Subcutaneous abdominal adipose tissue (tissue), 5 donors: ENCODE data around the gene LAD1.

Experiments used
- H3K27ac ChIP-seq: one replicate; pipeline ENCODE4 v1.7.0; 2013; ENCODE audit warnings: low read depth, mild to moderate bottlenecking, inconsistent platforms, low read length, moderate library complexity
- H3K27me3 ChIP-seq, 5 donors: one replicate each; pipeline ENCODE4 v1.7.0; 2013; ENCODE audit warnings: low read length in 5 of 5, inconsistent platforms in 1 of 5; ENCODE audit not compliant: control insufficient read depth in 5 of 5, insufficient read depth in 4 of 5
- H3K36me3 ChIP-seq, 5 donors: one replicate each; pipeline ENCODE4 v1.7.0; 2013; ENCODE audit warnings: low read length in 5 of 5; ENCODE audit not compliant: control insufficient read depth in 5 of 5, insufficient read depth in 5 of 5
- H3K4me1 ChIP-seq, 5 donors: one replicate each; pipeline ENCODE4 v1.7.0; 2013; ENCODE audit warnings: low read length in 5 of 5, mild to moderate bottlenecking in 3 of 5, moderate library complexity in 1 of 5; ENCODE audit not compliant: control insufficient read depth in 5 of 5, insufficient read depth in 5 of 5
- H3K4me3 ChIP-seq, 5 donors: one replicate each; pipeline ENCODE4 v1.7.0; 2013; ENCODE audit warnings: low read length in 5 of 5, low read depth in 1 of 5
- H3K9ac ChIP-seq, 5 donors: one replicate each; pipeline ENCODE4 v1.7.0; 2013; ENCODE audit warnings: low read length in 5 of 5, mild to moderate bottlenecking in 4 of 5, moderate library complexity in 3 of 5
- H3K9me3 ChIP-seq, 5 donors: one replicate each; pipeline ENCODE4 v1.7.0; 2013; ENCODE audit warnings: low read length in 5 of 5; ENCODE audit not compliant: control insufficient read depth in 5 of 5
- donor health status: healthy.
- donor health status: healthy.
- donor health status: healthy.
- donor health status: healthy.
- donor health status: healthy.

The LAD1 gene

DNA sequence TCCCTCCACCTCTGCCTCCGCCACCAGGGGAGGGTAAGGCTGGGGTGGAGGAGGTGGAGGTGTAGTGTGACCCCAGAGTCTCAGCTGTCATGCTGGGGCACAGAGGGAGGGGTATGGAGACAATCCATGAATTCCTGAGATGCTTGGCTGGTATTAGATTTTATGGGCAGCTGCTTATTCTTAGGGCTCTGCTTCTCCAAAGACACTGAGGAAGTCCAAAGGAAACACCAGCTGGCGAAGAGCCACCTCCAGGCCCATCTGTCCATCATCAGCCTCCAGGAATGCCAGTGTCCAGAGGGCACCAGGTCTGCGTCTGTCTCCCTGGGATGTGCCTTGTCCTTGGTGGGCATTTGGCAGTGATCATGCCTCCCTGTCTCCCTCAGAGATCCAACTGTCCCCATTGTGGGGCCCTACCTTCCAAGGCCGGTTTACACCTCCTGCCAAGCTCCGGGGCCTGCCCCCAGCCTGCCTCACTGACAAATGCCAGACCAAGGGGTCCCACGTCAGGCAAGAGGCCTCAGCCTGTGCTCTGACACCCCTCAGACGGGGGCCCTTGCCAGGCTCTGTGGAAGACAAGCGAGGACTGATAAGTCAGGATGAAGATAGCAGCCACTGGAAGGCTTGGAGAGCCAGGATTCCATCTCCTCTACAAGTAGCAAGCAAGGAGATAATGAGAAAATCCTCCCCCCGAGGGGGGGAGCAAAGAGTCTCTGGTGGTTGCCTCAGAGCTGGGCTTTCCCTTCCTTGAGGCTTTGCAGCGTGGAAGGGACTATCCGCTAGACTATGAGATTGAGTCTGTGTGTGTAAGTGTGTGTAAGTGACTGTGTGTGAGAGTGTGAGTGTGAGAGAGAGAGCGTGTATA is 20.9 kb upstream of the LAD1 start:
- no peak overlapping the region for H3K27ac ChIP-seq
- no peak overlapping the region for H3K9ac ChIP-seq
- peaks cover 0 to 8% (median 0%) of the 10 kb centered on the region in 5 donors for H3K9me3 ChIP-seq
- H3K4me1 ChIP-seq, result no peaks in the 10 kb centered on the region
- H3K36me3 ChIP-seq, result no peaks in the 10 kb centered on the region
- peaks cover 0 to 7% (median 0%) of the 10 kb centered on the region in 5 donors for H3K27me3 ChIP-seq
- H3K4me3 ChIP-seq, result no peak overlapping the region

GRCh38 chr1:201419256-201419655 is 20.1 kb upstream of the LAD1 start:
- H3K27me3 ChIP-seq, result peaks cover 0 to 7% (median 0%) of the 10 kb centered on the region in 5 donors
- no peak overlapping the region for H3K4me3 ChIP-seq
- H3K9me3 ChIP-seq, result peaks cover 0 to 4% (median 0%) of the 10 kb centered on the region in 5 donors
- H3K27ac ChIP-seq, result no peak overlapping the region
- H3K36me3 ChIP-seq, result no peaks in the 10 kb centered on the region
- H3K9ac ChIP-seq, result no peak overlapping the region
- no peaks in the 10 kb centered on the region for H3K4me1 ChIP-seq

GRCh38 chr1:201418461-201418860 is 19.3 kb upstream of the LAD1 start:
- no peak overlapping the region for H3K4me3 ChIP-seq
- no peak overlapping the region for H3K27ac ChIP-seq
- H3K36me3 ChIP-seq, result no peaks in the 10 kb centered on the region
- H3K4me1 ChIP-seq, result no peaks in the 10 kb centered on the region
- peaks cover 0 to 7% (median 0%) of the 10 kb centered on the region in 5 donors for H3K27me3 ChIP-seq
- H3K9me3 ChIP-seq, result no peaks in the 10 kb centered on the region
- no peak overlapping the region for H3K9ac ChIP-seq

GRCh38 chr1:201414051-201414738 is 15.1 kb upstream of the LAD1 start:
- no peaks in the 10 kb centered on the region for H3K9me3 ChIP-seq
- H3K36me3 ChIP-seq, result no peaks in the 10 kb centered on the region
- no peaks in the 10 kb centered on the region for H3K4me1 ChIP-seq
- no peak overlapping the region for H3K4me3 ChIP-seq
- no peak overlapping the region for H3K27ac ChIP-seq
- H3K9ac ChIP-seq, result no peak overlapping the region
- H3K27me3 ChIP-seq, result peaks cover 0 to 5% (median 4%) of the 10 kb centered on the region in 5 donors

- Histone ChIP-seq H3K27me3 (peaks cover 0 to 10% (median 3%) of the 10 kb centered on the region in 5 donors), H3K27ac (no peak overlapping the region), H3K9ac (no peak overlapping the region), H3K36me3 (no peaks in the 10 kb centered on the region), H3K4me1 (peaks cover 0 to 6% (median 4%) of the 10 kb centered on the region in 5 donors), H3K4me3 (no peak overlapping the region), H3K9me3 (no peaks in the 10 kb centered on the region)
Measured at GRCh38 chr1:201411292-201411691, 12.2 kb upstream of the LAD1 start.

DNA sequence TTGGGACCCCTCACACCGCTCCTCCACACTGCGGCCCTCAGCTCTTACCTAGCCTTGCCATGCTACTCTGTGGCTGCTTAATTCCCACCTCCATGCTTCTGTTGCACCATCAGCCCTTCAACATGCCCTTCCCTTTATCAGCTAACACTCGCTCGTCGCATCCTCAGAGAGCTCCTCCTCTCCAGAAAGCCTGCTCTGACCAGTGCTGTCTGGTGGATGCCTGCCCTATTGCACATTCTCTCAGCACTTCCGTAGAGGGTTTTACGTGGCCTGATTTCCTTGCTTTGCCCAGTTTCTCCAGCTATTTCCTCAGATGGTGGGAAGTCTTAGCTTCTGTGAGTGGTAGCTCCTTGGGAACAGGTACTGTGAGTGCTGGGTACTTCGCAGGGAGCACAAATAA is 10.3 kb upstream of the LAD1 start:
- Histone ChIP-seq H3K27me3 (peaks cover 0 to 7% (median 4%) of the 10 kb centered on the region in 5 donors), H3K4me3 (no peak overlapping the region), H3K9ac (no peak overlapping the region), H3K4me1 (peaks cover 0 to 6% (median 4%) of the 10 kb centered on the region in 5 donors), H3K9me3 (no peaks in the 10 kb centered on the region), H3K27ac (no peak overlapping the region), H3K36me3 (no peaks in the 10 kb centered on the region)

DNA sequence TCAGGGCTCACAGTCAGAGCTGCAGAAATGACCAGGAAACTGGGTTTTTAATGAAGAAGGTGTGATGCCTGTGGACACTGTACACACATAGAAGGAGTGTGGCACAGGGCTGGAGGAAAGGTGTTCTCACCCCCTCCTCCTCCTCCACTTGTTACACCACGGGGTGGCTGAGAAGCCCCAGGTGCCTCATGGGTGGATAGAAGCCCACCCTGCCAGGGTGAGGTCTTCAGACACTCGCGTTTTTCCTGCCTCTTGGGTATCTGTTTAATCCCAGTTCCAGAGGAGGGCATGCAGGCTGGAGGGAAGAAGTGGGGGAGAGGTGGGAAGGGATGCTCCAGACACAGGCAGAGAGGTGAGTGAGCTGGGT is 9.7 kb upstream of the LAD1 start:
- peaks cover 0 to 7% (median 4%) of the 10 kb centered on the region in 5 donors for H3K27me3 ChIP-seq
- no peaks in the 10 kb centered on the region for H3K36me3 ChIP-seq
- H3K27ac ChIP-seq, result no peak overlapping the region

GRCh38 chr1:201408176-201408833 is 9.2 kb upstream of the LAD1 start:
- no peak overlapping the region for H3K9ac ChIP-seq
- H3K27me3 ChIP-seq, result peaks cover 0 to 7% (median 4%) of the 10 kb centered on the region in 5 donors
- no peaks in the 10 kb centered on the region for H3K36me3 ChIP-seq
- H3K4me3 ChIP-seq, result no peak overlapping the region
- no peak overlapping the region for H3K27ac ChIP-seq
- no peaks in the 10 kb centered on the region for H3K9me3 ChIP-seq
- H3K4me1 ChIP-seq, result peaks cover 0 to 6% (median 4%) of the 10 kb centered on the region in 5 donors

More for the DNA sequence above, 9.7 kb upstream of the LAD1 start:
- Histone ChIP-seq H3K4me1 (peaks cover 0 to 6% (median 4%) of the 10 kb centered on the region in 5 donors), H3K9me3 (no peaks in the 10 kb centered on the region), H3K4me3 (no peak overlapping the region), H3K9ac (no peak overlapping the region)

DNA sequence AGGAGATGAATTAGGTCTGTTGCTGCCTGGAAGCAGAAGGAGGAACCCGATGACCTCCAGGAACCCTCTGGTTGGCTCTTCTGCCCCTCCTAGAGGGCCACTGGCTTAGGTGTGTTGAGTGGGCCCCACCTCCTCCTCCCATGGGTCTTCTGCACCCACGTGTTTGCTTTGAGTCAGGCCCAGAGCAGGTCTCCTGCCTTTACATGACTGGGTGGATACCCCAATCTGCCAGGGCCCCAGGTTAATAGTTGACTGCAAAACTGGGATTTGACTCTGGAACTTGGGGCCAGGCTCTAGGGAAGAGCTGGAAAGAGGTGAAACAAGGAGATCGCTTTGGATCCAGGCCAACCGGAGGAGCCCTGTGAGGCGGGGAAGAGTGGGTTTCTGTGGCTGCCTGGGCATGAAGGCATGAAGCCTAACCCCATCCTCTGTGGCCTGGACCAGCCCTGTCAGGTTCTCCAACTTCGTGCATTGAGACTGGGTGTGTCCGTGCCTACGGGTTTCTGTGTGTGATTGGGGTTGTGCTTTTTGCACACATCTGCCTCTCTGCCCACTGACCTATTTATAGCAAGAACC is 7.8 kb upstream of the LAD1 start:
- Histone ChIP-seq H3K4me3 (no peak overlapping the region), H3K36me3 (no peaks in the 10 kb centered on the region), H3K9me3 (no peaks in the 10 kb centered on the region), H3K4me1 (peaks cover 0 to 6% (median 4%) of the 10 kb centered on the region in 5 donors), H3K27me3 (peaks cover 3 to 11% (median 6%) of the 10 kb centered on the region in 5 donors), H3K9ac (no peak overlapping the region), H3K27ac (no peak overlapping the region)
